ENCODE data around the gene TAF15. TPM values are rescaled to one million over a fixed set of nuclear protein-coding genes. Genes with fewer than 3 reads are reported as not detected.
A peak's percentile ranks its signal among the peaks of the same experiment; 100 is the strongest.

TAF15 gene
- polyA plus RNA-seq, 1 donor (not counting 4 experiments of a cell fraction or from before 2014, with no cell fraction given): 101 TPM

GRCh38 chr17:35849469-35850348 is 40.4 kb downstream of the TAF15 start:
- H2AFZ ChIP-seq (ENCODE audit: control insufficient read depth, low read length): no peak overlapping the region
- H3K79me2 ChIP-seq (ENCODE audit: control insufficient read depth, insufficient read depth, low read length): no peaks in the 10 kb centered on the region
- TF ChIP-seq CTCF (optimal IDR thresholded peaks at IDR 0.05 in 1 of 3, IDR thresholded peaks at IDR 0.05 in 1 of 3, conservative IDR thresholded peaks at IDR 0.05 in 1 of 3; ENCODE audit: extremely low read depth in 1 of 3, insufficient read depth in 2 of 3, low read length in 3 of 3) (peak; percentile 72 to 84 (median 73)), EZH2 (IDR thresholded peaks at IDR 0.05; ENCODE audit: low read length) (no peak)
- H3K4me2 ChIP-seq (ENCODE audit: control insufficient read depth, extremely low read depth, insufficient read depth, low read depth, low read length): no peak overlapping the region
- no peak overlapping the region for H3K27ac ChIP-seq (ENCODE audit: control insufficient read depth, insufficient read depth, low read length)
- no peaks in the 10 kb centered on the region for H3K27me3 ChIP-seq (ENCODE audit: control insufficient read depth, extremely low read depth, insufficient read depth, low read length)
- H3K9me3 ChIP-seq (ENCODE audit: control insufficient read depth, low read depth, low read length): no peaks in the 10 kb centered on the region
- H3K36me3 ChIP-seq (ENCODE audit: control insufficient read depth in 2 of 2, extremely low read depth in 1 of 2, insufficient read depth in 2 of 2, low read length in 2 of 2): peaks cover 13 to 26% of the 10 kb centered on the region in 2 experiments
- H3K9me1 ChIP-seq (ENCODE audit: control insufficient read depth, extremely low read depth, insufficient read depth, low read length): no peaks in the 10 kb centered on the region
- DNase-seq (ENCODE audit: low read depth, low spot score) (peak; percentile 13), FAIRE-seq (no peak)
- dilution Hi-C loops (cut with MboI; ENCODE audit: extremely low pct_ligation_motif_present, low sequenced_read_pairs): no loop called here
- no peak overlapping the region for H3K4me3 ChIP-seq (ENCODE audit: control insufficient read depth in 2 of 3, extremely low read depth in 1 of 3, insufficient read depth in 2 of 3, low read depth in 1 of 3, low read length in 3 of 3)
- no peaks in the 10 kb centered on the region for H3K4me1 ChIP-seq (ENCODE audit: control insufficient read depth, extremely low read depth, insufficient read depth, low read length)
- H4K20me1 ChIP-seq (ENCODE audit: control insufficient read depth, extremely low read depth, insufficient read depth, low read length): no peaks in the 10 kb centered on the region
- no peak overlapping the region for H3K9ac ChIP-seq (ENCODE audit: control insufficient read depth, extremely low read depth, insufficient read depth, low read length)

GRCh38 chr17:35855965-35856364 is 46.7 kb downstream of the TAF15 start:
- H3K4me1 ChIP-seq (ENCODE audit: control insufficient read depth, extremely low read depth, insufficient read depth, low read length): peaks cover 4% of the 10 kb centered on the region
- no peak overlapping the region for H3K4me3 ChIP-seq (ENCODE audit: control insufficient read depth in 2 of 3, extremely low read depth in 1 of 3, insufficient read depth in 2 of 3, low read depth in 1 of 3, low read length in 3 of 3)
- no peaks in the 10 kb centered on the region for H3K27me3 ChIP-seq (ENCODE audit: control insufficient read depth, extremely low read depth, insufficient read depth, low read length)
- no peaks in the 10 kb centered on the region for H3K79me2 ChIP-seq (ENCODE audit: control insufficient read depth, insufficient read depth, low read length)
- H3K4me2 ChIP-seq (ENCODE audit: control insufficient read depth, extremely low read depth, insufficient read depth, low read depth, low read length): no peak overlapping the region
- no peaks in the 10 kb centered on the region for H4K20me1 ChIP-seq (ENCODE audit: control insufficient read depth, extremely low read depth, insufficient read depth, low read length)
- peaks cover 0 to 2% of the 10 kb centered on the region in 2 experiments for H3K36me3 ChIP-seq (ENCODE audit: control insufficient read depth in 2 of 2, extremely low read depth in 1 of 2, insufficient read depth in 2 of 2, low read length in 2 of 2)
- FAIRE-seq: no peak
- H3K9me1 ChIP-seq (ENCODE audit: control insufficient read depth, extremely low read depth, insufficient read depth, low read length): peaks cover 4% of the 10 kb centered on the region
- no peaks in the 10 kb centered on the region for H3K9me3 ChIP-seq (ENCODE audit: control insufficient read depth, low read depth, low read length)
- DNase-seq (ENCODE audit: low read depth, low spot score): no peak
- H2AFZ ChIP-seq (ENCODE audit: control insufficient read depth, low read length): no peak overlapping the region
- H3K27ac ChIP-seq (ENCODE audit: control insufficient read depth, insufficient read depth, low read length): no peak overlapping the region
- H3K9ac ChIP-seq (ENCODE audit: control insufficient read depth, extremely low read depth, insufficient read depth, low read length): no peak overlapping the region
- TF ChIP-seq CTCF (optimal IDR thresholded peaks at IDR 0.05 in 1 of 3, IDR thresholded peaks at IDR 0.05 in 1 of 3, conservative IDR thresholded peaks at IDR 0.05 in 1 of 3; ENCODE audit: extremely low read depth in 1 of 3, insufficient read depth in 2 of 3, low read length in 3 of 3) (no peak), EZH2 (IDR thresholded peaks at IDR 0.05; ENCODE audit: low read length) (no peak)
- dilution Hi-C loops (cut with MboI; ENCODE audit: extremely low pct_ligation_motif_present, low sequenced_read_pairs): no loop called here

Measured in keratinocyte (primary cell).